GM18517 (cell line): ENCODE results near the gene RPUSD1.
"Not testable (repeated sequence)": the region's sequence is repeated elsewhere in the genome, so short reads cannot be mapped to it uniquely, and the experiment has no call there.

Source experiments
- ATAC-seq: cut with Tn5 transposase; IDR thresholded peaks from one replicate; pipeline ENCODE4 v1.9.1; 2021; ENCODE audit warnings: mild to moderate bottlenecking, moderate library complexity; ENCODE audit not compliant: unreplicated experiment

RPUSD1 gene

GRCh38 chr16:785563-786535 lies 2.3 kb downstream of the RPUSD1 start:
- no peak for ATAC-seq

DNA sequence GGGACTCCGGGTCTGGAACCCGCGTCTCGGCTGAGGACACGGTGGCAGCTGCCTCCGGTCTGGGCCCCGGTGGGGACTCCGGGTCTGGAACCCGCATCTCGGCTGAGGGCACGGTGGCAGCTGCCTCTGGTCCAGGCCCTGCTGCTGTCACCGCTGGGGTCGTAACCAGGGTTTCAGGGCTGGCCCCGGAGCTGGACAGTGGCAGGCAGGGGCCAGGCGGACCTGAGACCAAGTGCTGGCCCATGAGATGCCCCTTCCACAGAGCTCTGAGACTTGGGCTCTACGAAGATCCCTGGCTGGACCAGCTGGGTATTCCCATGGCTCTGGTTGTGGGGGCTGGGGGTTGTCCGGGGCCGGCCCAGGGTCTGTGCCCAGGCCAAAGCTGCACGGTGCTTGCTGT lies 3.8 kb downstream of the RPUSD1 start:
- no peak for ATAC-seq

DNA sequence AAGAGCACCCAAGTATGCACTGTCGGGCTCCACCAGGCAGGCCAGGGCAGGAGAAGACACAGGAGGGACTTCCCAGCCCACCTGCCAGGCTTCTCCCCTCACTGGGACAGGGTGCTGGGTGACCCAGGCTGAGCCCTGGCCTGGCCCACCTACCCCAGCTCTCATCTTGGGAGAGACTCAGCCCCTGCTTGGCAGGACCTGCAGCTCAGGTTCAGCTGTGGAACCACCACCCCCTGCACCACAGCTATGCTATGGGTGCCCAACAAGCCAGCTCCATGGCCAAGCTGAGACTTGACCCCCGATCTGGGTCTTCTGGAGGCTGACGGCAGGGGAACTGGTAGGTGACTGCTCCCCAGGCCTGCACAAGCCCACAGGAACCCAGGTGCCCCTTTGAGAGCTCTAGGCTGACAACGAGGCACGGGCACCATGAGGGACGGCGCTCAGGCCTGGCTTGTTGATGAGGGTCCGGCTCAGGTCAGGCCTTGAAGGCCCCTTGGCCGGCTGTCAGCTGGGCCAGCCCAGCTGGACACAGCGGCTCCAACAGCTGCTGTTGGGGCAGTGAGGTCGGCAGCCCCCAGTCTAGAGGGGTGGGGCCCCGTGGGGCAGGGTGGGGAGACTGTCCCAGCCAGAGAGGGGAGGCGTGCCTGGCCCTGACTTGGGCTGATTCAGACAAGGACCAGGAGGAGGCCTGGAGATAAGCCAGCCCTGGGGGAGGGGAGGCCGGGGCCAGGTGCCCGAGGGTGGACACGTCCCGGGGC lies 4.6 kb downstream of the RPUSD1 start:
- ATAC-seq = no peak

DNA sequence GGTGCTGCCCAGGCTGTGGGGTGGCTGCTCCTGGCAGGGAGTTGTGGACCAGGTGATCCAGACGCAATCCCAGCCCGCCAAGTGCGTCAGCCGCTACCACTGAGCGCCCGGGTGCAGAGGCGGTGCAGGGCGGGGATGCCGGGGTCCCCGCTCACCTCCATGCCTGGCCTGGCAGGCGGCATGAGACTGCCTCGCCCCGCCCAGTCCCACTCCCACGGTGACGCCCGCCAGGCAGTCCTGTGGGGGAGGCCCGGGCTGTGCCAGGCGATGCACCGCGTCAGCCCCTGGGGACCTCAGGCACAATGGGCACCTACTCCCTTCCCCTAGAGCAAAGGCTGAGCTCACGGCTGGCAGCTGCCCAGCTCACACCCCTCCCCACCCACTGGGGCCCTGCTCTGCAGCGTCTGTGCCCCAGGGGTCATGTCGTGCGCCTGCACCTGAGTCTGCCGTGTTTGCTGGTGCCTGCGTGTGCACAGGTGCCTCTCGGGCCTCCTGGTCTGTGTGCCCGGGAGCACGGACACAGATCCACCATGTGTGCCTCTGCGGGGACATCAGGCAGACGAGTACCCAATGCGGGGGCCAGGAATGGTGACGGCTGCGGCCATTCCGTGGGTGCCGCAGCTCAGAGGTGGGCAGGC lies 5.3 kb downstream of the RPUSD1 start:
- no peak for ATAC-seq

GRCh38 chr16:782258-782657 lies 5.9 kb downstream of the RPUSD1 start:
- ATAC-seq = no peak

GRCh38 chr16:781346-782010 lies 6.7 kb downstream of the RPUSD1 start:
- no peak for ATAC-seq

DNA sequence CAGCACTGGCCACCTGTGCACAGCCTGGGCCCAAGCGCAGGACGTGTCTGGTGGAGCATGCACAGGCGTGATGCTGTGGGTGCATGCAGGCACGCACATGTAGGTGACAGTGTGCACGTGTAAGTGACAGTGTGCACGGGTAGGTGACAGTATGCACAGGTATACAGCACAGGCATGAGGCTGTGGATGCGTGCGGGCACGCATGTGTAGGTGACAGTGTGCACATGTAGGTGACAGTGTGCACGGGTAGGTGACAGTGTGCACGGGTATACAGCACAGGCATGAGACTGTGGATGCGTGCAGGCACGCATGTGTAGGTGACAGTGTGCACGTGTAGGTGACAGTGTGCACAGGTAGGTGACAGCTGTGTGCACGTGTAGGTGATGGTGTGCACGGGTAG lies 7.9 kb downstream of the RPUSD1 start:
- ATAC-seq = no peak

DNA sequence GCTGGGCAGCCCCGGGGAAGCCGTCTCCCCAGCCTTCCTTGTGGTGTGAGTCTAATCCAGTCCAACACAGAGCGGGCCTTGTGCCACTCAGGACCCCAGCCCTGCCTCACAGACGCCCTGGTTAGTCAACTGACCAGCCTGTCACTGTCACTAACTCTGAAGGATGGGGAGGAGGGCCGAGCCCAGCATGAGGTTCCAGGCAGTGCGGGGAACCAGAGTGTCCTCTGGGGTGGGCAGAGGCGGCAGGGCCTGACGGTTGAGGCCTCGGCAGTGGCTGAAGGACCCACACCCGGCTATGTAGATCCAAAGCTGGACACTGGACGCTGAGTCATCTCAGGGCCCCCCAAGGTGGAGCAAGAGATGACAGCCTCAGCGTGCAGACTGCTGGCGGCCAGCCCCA lies 8.6 kb downstream of the RPUSD1 start:
- ATAC-seq = no peak

DNA sequence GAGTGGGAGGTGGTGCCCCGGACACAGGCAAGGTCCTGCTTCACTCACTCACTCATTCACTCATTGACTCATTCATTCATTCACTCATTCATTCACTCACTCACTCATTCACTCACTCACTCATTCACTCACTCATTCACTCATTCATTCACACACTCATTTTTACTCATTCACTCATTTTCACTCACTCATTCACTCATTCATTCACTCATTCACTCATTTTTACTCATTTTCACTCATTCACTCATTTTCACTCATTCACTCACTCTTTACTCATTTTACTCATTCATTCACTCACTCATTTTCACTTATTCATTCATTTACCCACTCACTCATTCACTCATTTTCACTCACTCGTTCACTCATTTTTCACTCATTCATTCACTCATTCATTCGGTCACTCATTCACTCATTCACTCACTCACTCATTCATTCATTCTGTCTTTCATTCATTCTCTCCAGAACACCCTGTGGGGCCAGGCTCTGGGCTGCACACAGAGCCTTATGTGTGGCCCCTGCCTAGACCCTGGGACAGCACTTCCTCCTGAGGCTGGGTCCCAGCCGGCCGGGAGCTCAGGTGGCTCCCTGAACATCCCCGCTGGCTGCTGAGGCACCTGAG lies 9.2 kb downstream of the RPUSD1 start:
- no peak for ATAC-seq

DNA sequence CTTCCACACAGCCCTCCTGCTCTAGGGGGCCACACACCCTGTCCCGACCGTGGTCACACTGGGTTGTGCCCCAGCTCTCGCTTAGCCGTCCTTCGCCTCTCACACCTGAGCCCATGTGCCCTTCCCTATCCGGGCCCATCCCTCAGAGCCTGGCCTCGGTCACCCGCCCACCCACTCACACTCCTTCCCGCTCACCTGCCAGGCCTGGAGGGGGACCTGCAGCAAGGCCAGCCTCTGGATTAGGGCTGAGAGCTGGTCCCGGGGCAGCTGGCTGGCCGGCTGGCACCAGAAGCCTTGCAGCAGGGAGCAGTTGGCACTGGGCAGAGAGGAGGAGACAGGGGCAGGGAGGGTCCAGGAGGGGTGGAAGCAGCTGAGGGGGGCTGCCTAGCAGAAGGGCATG lies 9.7 kb downstream of the RPUSD1 start:
- no peak for ATAC-seq

DNA sequence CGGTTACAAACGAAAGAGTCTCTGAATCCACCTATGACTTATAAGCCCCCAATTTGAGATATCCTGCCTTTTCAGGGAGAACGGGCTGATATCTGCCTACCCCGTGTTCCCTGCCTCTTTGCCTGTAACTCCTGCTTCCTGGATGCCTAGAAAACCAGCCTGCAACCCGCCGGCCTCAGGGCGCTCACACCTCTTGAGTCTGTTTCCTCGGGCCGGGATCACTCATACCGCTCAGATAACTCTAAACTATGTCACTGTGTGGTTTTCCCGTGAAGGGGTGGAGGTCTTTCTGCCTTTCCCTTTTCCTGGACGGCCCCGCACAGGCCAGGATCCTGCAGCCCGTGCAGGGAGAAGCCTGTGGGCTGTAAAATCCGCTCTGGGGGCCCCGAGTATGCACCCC lies 10.4 kb downstream of the RPUSD1 start:
- no peak for ATAC-seq

DNA sequence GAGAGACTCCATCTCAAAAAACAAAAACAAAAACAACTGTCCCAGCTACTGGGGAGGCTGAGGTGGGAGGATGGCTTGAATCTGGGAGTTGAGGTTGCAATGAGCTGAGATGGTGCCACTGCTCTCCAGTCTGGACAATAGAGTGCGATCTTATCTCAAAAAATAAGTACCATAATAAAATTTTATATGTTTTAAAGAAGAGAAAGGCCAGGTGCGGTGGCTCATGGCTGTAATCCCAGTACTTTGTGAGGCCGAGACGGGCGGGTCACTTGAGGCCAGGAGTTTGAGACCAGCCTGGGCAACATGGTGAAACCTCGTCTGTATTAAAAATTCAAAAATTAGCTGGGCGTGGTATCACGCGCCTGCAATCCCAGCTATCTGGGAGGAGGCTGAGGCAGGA lies 11.4 kb downstream of the RPUSD1 start:
- no peak for ATAC-seq

- not testable (repeated sequence) for ATAC-seq
Measured at GRCh38 chr16:776298-776697, 11.9 kb downstream of the RPUSD1 start.

- no peak for ATAC-seq
Measured at GRCh38 chr16:775236-775796, 12.9 kb downstream of the RPUSD1 start.

- ATAC-seq = no peak
Measured at GRCh38 chr16:774086-775001, 13.8 kb downstream of the RPUSD1 start.

GRCh38 chr16:772959-773358 lies 15.2 kb downstream of the RPUSD1 start:
- no peak for ATAC-seq

DNA sequence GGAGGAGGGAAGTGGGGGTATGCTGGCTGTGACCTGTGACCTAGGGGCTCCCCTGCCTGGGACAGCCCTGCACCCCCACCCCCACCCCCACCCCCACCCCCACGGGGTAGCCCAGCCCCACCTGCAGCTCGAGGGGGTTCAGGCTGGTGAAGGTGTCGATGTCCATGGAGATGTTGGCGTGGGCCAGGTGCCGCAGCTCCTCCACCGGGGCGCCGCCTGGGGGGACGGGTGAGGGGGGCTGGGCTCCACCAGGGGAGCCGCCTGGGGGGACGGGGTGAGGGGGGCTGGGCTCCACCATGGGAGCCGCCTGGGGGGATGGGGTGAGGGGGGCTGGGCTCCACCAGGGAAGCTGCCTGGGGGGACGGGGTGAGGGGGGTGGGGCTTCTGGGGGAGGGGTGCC lies 17.8 kb downstream of the RPUSD1 start:
- no peak for ATAC-seq

GRCh38 chr16:769934-770333 lies 18.2 kb downstream of the RPUSD1 start:
- no peak for ATAC-seq

- no peak for ATAC-seq
Measured at GRCh38 chr16:769184-769784, 18.9 kb downstream of the RPUSD1 start.
